ENCODE results near the gene DYNLT2.
"Not testable (repeated sequence)": the region's sequence is repeated elsewhere in the genome, so short reads cannot be mapped to it uniquely, and the experiment has no call there.

Gene DYNLT2

GRCh38 chr6:169726963-169727362 lies 24.4 kb downstream of the DYNLT2 start:
- DNase-seq, result no peak

GRCh38 chr6:169726049-169726400 lies 25.3 kb downstream of the DYNLT2 start:
- DNase-seq, result no peak

- no peak for DNase-seq
Observed at GRCh38 chr6:169725125-169726048, 26.0 kb downstream of the DYNLT2 start.

- peak; percentile 55 for DNase-seq
Observed at GRCh38 chr6:169724494-169725124, 26.8 kb downstream of the DYNLT2 start, which contains the start of gene PHF10. Gene PHF10 (minus strand): TSS chr6:169724500. CDS start chr6:169723931, 569 bp downstream.

GRCh38 chr6:169723991-169724493 lies 27.3 kb downstream of the DYNLT2 start:
- peak; percentile 19 for DNase-seq

GRCh38 chr6:169723200-169723909 lies 28.0 kb downstream of the DYNLT2 start:
- DNase-seq, result peak; percentile 56

- no peak for DNase-seq
Observed at GRCh38 chr6:169722362-169723199, 28.8 kb downstream of the DYNLT2 start.

GRCh38 chr6:169720207-169720855 lies 31.0 kb downstream of the DYNLT2 start:
- no peak for DNase-seq

GRCh38 chr6:169719117-169719516 lies 32.3 kb downstream of the DYNLT2 start:
- no peak for DNase-seq

GRCh38 chr6:169714595-169714994 lies 36.8 kb downstream of the DYNLT2 start:
- no peak for DNase-seq

GRCh38 chr6:169714178-169714577 lies 37.2 kb downstream of the DYNLT2 start:
- DNase-seq, result no peak

- no peak for DNase-seq
Observed at GRCh38 chr6:169710009-169710408, 41.4 kb downstream of the DYNLT2 start.

- DNase-seq, result no peak
Observed at GRCh38 chr6:169709293-169709692, 42.1 kb downstream of the DYNLT2 start.

GRCh38 chr6:169707772-169708171 lies 43.6 kb downstream of the DYNLT2 start:
- no peak for DNase-seq

GRCh38 chr6:169702840-169703246 lies 48.5 kb downstream of the DYNLT2 start:
- no peak for DNase-seq

GRCh38 chr6:169701954-169702839 lies 49.2 kb downstream of the DYNLT2 start, which contains the start of the genes C6orf120 and WDR27:
Gene C6orf120 (plus strand): TSS chr6:169702126. CDS start chr6:169702460, 334 bp downstream.
Gene WDR27 (minus strand): TSS chr6:169702029. CDS start chr6:169689005, 13,024 bp downstream.
- peak; percentile 96 for DNase-seq

GRCh38 chr6:169701311-169701953 lies 49.9 kb downstream of the DYNLT2 start:
- no peak for DNase-seq

- no peak for DNase-seq
Observed at GRCh38 chr6:169700296-169700695, 51.1 kb downstream of the DYNLT2 start.

- DNase-seq, result not testable (repeated sequence)
Observed at GRCh38 chr6:169697115-169697514, 54.3 kb downstream of the DYNLT2 start.

- no peak for DNase-seq
Observed at GRCh38 chr6:169695131-169695530, 56.2 kb downstream of the DYNLT2 start.
